AG09309 (cell line): Measurements from ENCODE around the gene INCENP.

Experiments
- DNase-seq: peaks from one replicate; pipeline ENCODE4 v3.0.0-alpha.2; 2010; ENCODE audit warnings: low read depth
- H3K4me3 ChIP-seq: 2 replicates; pipeline ENCODE4 v1.5.1; 2011; ENCODE audit warnings: mild to moderate bottlenecking, low read depth, low read length, moderate library complexity; ENCODE audit not compliant: control insufficient read depth
- CTCF ChIP-seq: IDR thresholded peaks from 2 replicates; pipeline ENCODE4 v1.5.1; 2011; ENCODE audit warnings: mild to moderate bottlenecking, low read depth, low read length, inconsistent platforms; ENCODE audit not compliant: insufficient read depth, control insufficient read depth; ENCODE audit errors: missing control alignments

INCENP gene

GRCh38 chr11:62129590-62130282, 5.9 kb downstream of the INCENP start:
- DNase-seq = no peak
- H3K4me3 ChIP-seq = no peak overlapping the region
- TF ChIP-seq CTCF = no peak

GRCh38 chr11:62130283-62131169, 6.7 kb downstream of the INCENP start:
- no peak for DNase-seq
- no peak overlapping the region for H3K4me3 ChIP-seq
- TF ChIP-seq CTCF = no peak

- no peak overlapping the region for H3K4me3 ChIP-seq
- no peak for TF ChIP-seq CTCF
- no peak for DNase-seq
Observed at GRCh38 chr11:62131170-62131464, 7.3 kb downstream of the INCENP start.

- no peak overlapping the region for H3K4me3 ChIP-seq
- TF ChIP-seq CTCF = no peak
- DNase-seq = no peak
Observed at GRCh38 chr11:62132191-62132590, 8.4 kb downstream of the INCENP start.

- no peak overlapping the region for H3K4me3 ChIP-seq
- TF ChIP-seq CTCF = no peak
Observed at GRCh38 chr11:62132689-62133293, 9.0 kb downstream of the INCENP start.

GRCh38 chr11:62133328-62134065, 9.7 kb downstream of the INCENP start:
- no peak for DNase-seq
- no peak overlapping the region for H3K4me3 ChIP-seq
- no peak for TF ChIP-seq CTCF

More at GRCh38 chr11:62132689-62133293, 9.0 kb downstream of the INCENP start:
- DNase-seq = no peak
